Measurements from ENCODE around the gene RBMS2.

The RBMS2 gene

GRCh38 chr12:56600753-56601152 is 79.1 kb downstream of the RBMS2 start:
- no peak overlapping the region for H2AFZ ChIP-seq (ENCODE audit: low read length, unreplicated experiment)
- H3K27ac ChIP-seq (ENCODE audit: low read depth, low read length), result no peak overlapping the region
- no peaks in the 10 kb centered on the region for H3K4me1 ChIP-seq (ENCODE audit: control insufficient read depth, insufficient read depth, low read length, unreplicated experiment)
- H3K27me3 ChIP-seq (ENCODE audit: insufficient read depth, low read length), result no peaks in the 10 kb centered on the region
- H3K79me2 ChIP-seq (ENCODE audit: control insufficient read depth, insufficient read depth, low read length, unreplicated experiment), result no peaks in the 10 kb centered on the region
- peaks cover 55% of the 10 kb centered on the region for H3K36me3 ChIP-seq (ENCODE audit: insufficient read depth, low read length)
- no peak overlapping the region for H3K4me3 ChIP-seq (ENCODE audit: low read depth, low read length)

- Histone ChIP-seq H3K79me2 (ENCODE audit: control insufficient read depth, insufficient read depth, low read length, unreplicated experiment) (no peaks in the 10 kb centered on the region), H2AFZ (ENCODE audit: low read length, unreplicated experiment) (no peak overlapping the region), H3K4me3 (ENCODE audit: low read depth, low read length) (no peak overlapping the region), H3K27me3 (ENCODE audit: insufficient read depth, low read length) (no peaks in the 10 kb centered on the region), H3K27ac (ENCODE audit: low read depth, low read length) (no peak overlapping the region), H3K4me1 (ENCODE audit: control insufficient read depth, insufficient read depth, low read length, unreplicated experiment) (no peaks in the 10 kb centered on the region), H3K36me3 (ENCODE audit: insufficient read depth, low read length) (peaks cover 60% of the 10 kb centered on the region)
Observed at GRCh38 chr12:56601503-56601902, 79.9 kb downstream of the RBMS2 start.

- H2AFZ ChIP-seq (ENCODE audit: low read length, unreplicated experiment), result no peak overlapping the region
Observed at GRCh38 chr12:56602239-56602638, 80.6 kb downstream of the RBMS2 start.

GRCh38 chr12:56604355-56604754 is 82.7 kb downstream of the RBMS2 start:
- peaks cover 59% of the 10 kb centered on the region for H3K36me3 ChIP-seq (ENCODE audit: insufficient read depth, low read length)
- no peaks in the 10 kb centered on the region for H3K79me2 ChIP-seq (ENCODE audit: control insufficient read depth, insufficient read depth, low read length, unreplicated experiment)
- no peaks in the 10 kb centered on the region for H3K27me3 ChIP-seq (ENCODE audit: insufficient read depth, low read length)
- H3K27ac ChIP-seq (ENCODE audit: low read depth, low read length), result no peak overlapping the region
- H3K4me3 ChIP-seq (ENCODE audit: low read depth, low read length), result no peak overlapping the region
- no peak overlapping the region for H2AFZ ChIP-seq (ENCODE audit: low read length, unreplicated experiment)
- no peaks in the 10 kb centered on the region for H3K4me1 ChIP-seq (ENCODE audit: control insufficient read depth, insufficient read depth, low read length, unreplicated experiment)

More at GRCh38 chr12:56602239-56602638, 80.6 kb downstream of the RBMS2 start:
- no peaks in the 10 kb centered on the region for H3K79me2 ChIP-seq (ENCODE audit: control insufficient read depth, insufficient read depth, low read length, unreplicated experiment)
- H3K4me3 ChIP-seq (ENCODE audit: low read depth, low read length), result no peak overlapping the region
- H3K27me3 ChIP-seq (ENCODE audit: insufficient read depth, low read length), result no peaks in the 10 kb centered on the region
- no peak overlapping the region for H3K27ac ChIP-seq (ENCODE audit: low read depth, low read length)
- peaks cover 65% of the 10 kb centered on the region for H3K36me3 ChIP-seq (ENCODE audit: insufficient read depth, low read length)
- H3K4me1 ChIP-seq (ENCODE audit: control insufficient read depth, insufficient read depth, low read length, unreplicated experiment), result no peaks in the 10 kb centered on the region

DNA sequence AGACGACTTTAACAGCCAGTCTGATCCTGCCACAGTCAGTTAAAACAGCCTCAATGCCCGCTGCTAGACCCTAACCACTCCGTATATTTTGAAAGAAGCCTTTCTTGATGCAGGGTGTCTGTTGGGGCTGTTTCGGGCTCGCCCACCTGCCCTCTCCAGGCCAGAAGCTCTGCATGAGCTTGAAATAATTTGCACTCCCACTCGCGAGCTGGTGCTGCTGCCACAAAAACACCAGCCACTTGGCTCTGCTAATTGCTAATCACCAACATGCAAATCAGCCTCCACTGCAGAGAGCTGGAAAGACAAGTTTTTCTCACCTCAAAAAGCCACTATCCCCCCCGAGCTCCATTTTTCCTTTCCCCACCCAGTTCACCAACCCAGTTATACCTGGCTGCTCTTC is 93.0 kb downstream of the RBMS2 start:
- Histone ChIP-seq H3K36me3 (ENCODE audit: insufficient read depth, low read length) (peaks cover 39% of the 10 kb centered on the region), H3K79me2 (ENCODE audit: control insufficient read depth, insufficient read depth, low read length, unreplicated experiment) (peaks cover 35% of the 10 kb centered on the region), H3K4me1 (ENCODE audit: control insufficient read depth, insufficient read depth, low read length, unreplicated experiment) (no peaks in the 10 kb centered on the region), H2AFZ (ENCODE audit: low read length, unreplicated experiment) (no peak overlapping the region), H3K27me3 (ENCODE audit: insufficient read depth, low read length) (no peaks in the 10 kb centered on the region), H3K27ac (ENCODE audit: low read depth, low read length) (no peak overlapping the region), H3K4me3 (ENCODE audit: low read depth, low read length) (no peak overlapping the region)

GRCh38 chr12:56616244-56616643 is 94.6 kb downstream of the RBMS2 start:
- Histone ChIP-seq H2AFZ (ENCODE audit: low read length, unreplicated experiment) (no peak overlapping the region), H3K27ac (ENCODE audit: low read depth, low read length) (no peak overlapping the region), H3K4me1 (ENCODE audit: control insufficient read depth, insufficient read depth, low read length, unreplicated experiment) (no peaks in the 10 kb centered on the region), H3K4me3 (ENCODE audit: low read depth, low read length) (no peak overlapping the region), H3K36me3 (ENCODE audit: insufficient read depth, low read length) (peaks cover 28% of the 10 kb centered on the region), H3K79me2 (ENCODE audit: control insufficient read depth, insufficient read depth, low read length, unreplicated experiment) (peaks cover 51% of the 10 kb centered on the region), H3K27me3 (ENCODE audit: insufficient read depth, low read length) (no peaks in the 10 kb centered on the region)

- no peak overlapping the region for H3K27ac ChIP-seq (ENCODE audit: low read depth, low read length)
Observed at GRCh38 chr12:56616925-56617324, 95.3 kb downstream of the RBMS2 start.

GRCh38 chr12:56622535-56622934 is 100.9 kb downstream of the RBMS2 start:
- Histone ChIP-seq H2AFZ (ENCODE audit: low read length, unreplicated experiment) (no peak overlapping the region), H3K27ac (ENCODE audit: low read depth, low read length) (no peak overlapping the region), H3K79me2 (ENCODE audit: control insufficient read depth, insufficient read depth, low read length, unreplicated experiment) (peaks cover 95% of the 10 kb centered on the region), H3K4me1 (ENCODE audit: control insufficient read depth, insufficient read depth, low read length, unreplicated experiment) (peaks cover 9% of the 10 kb centered on the region), H3K27me3 (ENCODE audit: insufficient read depth, low read length) (no peaks in the 10 kb centered on the region), H3K36me3 (ENCODE audit: insufficient read depth, low read length) (peaks cover 22% of the 10 kb centered on the region; the same call in 1 of the 2 replicates), H3K4me3 (ENCODE audit: low read depth, low read length) (no peak overlapping the region)

More at GRCh38 chr12:56616925-56617324, 95.3 kb downstream of the RBMS2 start:
- H2AFZ ChIP-seq (ENCODE audit: low read length, unreplicated experiment), result no peak overlapping the region
- H3K4me3 ChIP-seq (ENCODE audit: low read depth, low read length), result no peak overlapping the region
- no peaks in the 10 kb centered on the region for H3K27me3 ChIP-seq (ENCODE audit: insufficient read depth, low read length)
- no peaks in the 10 kb centered on the region for H3K4me1 ChIP-seq (ENCODE audit: control insufficient read depth, insufficient read depth, low read length, unreplicated experiment)
- H3K79me2 ChIP-seq (ENCODE audit: control insufficient read depth, insufficient read depth, low read length, unreplicated experiment), result peaks cover 58% of the 10 kb centered on the region
- peaks cover 28% of the 10 kb centered on the region for H3K36me3 ChIP-seq (ENCODE audit: insufficient read depth, low read length)

- Histone ChIP-seq H3K79me2 (ENCODE audit: control insufficient read depth, insufficient read depth, low read length, unreplicated experiment) (peaks cover 88% of the 10 kb centered on the region), H3K4me1 (ENCODE audit: control insufficient read depth, insufficient read depth, low read length, unreplicated experiment) (peaks cover 22% of the 10 kb centered on the region), H3K4me3 (ENCODE audit: low read depth, low read length) (no peak overlapping the region), H3K36me3 (ENCODE audit: insufficient read depth, low read length) (peaks cover 22% of the 10 kb centered on the region; the same call in 1 of the 2 replicates), H3K27ac (ENCODE audit: low read depth, low read length) (no peak overlapping the region), H2AFZ (ENCODE audit: low read length, unreplicated experiment) (no peak overlapping the region), H3K27me3 (ENCODE audit: insufficient read depth, low read length) (no peaks in the 10 kb centered on the region)
Observed at GRCh38 chr12:56626701-56627100, 105.1 kb downstream of the RBMS2 start.

- Histone ChIP-seq H3K79me2 (ENCODE audit: control insufficient read depth, insufficient read depth, low read length, unreplicated experiment) (peaks cover 88% of the 10 kb centered on the region), H3K4me1 (ENCODE audit: control insufficient read depth, insufficient read depth, low read length, unreplicated experiment) (peaks cover 41% of the 10 kb centered on the region), H3K36me3 (ENCODE audit: insufficient read depth, low read length) (peaks cover 18% of the 10 kb centered on the region; the same call in 1 of the 2 replicates), H3K4me3 (ENCODE audit: low read depth, low read length) (peak overlapping the region; percentile 91), H3K27ac (ENCODE audit: low read depth, low read length) (peak overlapping the region; percentile 87), H3K27me3 (ENCODE audit: insufficient read depth, low read length) (no peaks in the 10 kb centered on the region), H2AFZ (ENCODE audit: low read length, unreplicated experiment) (peak overlapping the region; percentile 16)
Observed at GRCh38 chr12:56628671-56629458, 107.2 kb downstream of the RBMS2 start.

All from ACC112 (cell line).